Endothelial cell of hepatic sinusoid (primary cell): Measurements from ENCODE around the gene SLIT3.
"Not testable (repeated sequence)": the region's sequence is repeated elsewhere in the genome, so short reads cannot be mapped to it uniquely, and the experiment has no call there.

ENCODE experiments used
- in situ Hi-C: cut with HindIII; loops from 2 replicates; pipeline ENCODE4 v1.10.0; 2017; ENCODE audit warnings: low sequenced_read_pairs

The SLIT3 gene

DNA sequence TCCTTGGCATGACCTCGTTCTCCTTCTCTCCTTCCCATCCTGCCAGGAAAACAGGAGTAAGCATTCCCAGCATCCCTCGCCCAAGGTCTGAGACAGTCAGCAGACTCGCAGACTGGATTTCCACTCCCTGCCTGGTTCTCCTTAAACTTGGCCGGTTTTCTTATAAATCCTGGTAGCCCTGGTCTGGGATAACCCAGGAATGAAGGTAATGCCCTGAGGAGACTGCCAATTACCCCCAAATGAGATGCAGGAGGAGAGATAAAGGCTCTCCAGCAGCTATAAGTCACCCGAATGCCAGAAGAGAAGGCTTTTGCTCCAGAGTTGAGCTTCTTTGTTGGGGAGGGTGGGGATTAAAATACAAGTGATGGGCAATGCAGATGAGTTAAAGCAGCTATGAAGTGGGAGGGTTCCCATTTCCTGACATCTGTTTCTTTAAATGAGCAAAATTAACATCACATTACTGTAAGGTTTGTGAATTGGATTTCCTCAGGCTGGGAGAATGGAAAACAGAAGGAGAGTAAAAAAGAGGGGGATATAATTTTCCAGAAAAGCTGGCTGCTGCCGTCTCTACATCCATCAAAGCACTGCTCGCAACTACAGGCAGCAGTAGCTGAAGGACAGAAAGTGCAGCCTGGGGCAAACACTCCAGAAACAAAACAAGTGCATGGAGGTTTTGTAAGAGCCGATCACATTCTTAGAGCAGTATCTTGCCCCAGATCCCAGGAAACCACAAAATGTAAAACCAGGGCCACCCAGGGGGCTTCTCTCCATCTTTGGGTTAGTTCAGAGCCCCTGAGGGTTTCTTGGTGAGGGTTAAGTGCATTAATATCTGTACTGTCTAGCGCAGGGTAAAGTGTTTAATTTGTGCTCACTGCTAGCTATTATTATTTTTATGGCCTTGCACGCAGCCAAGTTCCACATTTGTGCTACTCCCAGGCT, 544.2 kb downstream of the SLIT3 start:
- in situ Hi-C loops, result no loop called here

DNA sequence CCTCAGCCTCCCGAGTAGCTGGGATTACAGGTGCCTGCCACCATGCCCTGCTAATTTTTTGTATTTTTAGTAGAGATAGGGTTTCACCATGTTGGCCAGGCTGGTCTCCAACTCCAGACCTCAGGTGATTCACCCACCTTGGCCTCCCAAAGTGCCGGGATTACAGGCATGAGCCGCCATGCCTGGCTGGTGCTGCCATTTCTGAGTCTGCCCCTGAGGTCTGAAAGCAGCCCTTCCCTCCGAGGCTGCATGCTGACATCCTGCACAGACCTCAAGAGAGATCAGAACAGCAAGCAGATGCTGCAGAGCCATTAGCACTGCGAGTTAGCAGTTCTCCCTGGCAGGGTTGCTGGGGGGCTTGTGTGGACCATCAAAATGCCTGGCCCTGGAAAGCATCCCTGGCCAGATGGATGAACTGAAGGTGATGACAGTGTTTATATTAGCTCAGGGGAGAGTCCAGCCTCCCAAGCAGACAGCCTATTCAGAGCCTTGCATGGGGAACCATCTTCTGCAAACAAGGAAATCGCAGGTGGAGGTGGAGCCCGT, 545.3 kb downstream of the SLIT3 start:
- in situ Hi-C loops, result no loop called here

DNA sequence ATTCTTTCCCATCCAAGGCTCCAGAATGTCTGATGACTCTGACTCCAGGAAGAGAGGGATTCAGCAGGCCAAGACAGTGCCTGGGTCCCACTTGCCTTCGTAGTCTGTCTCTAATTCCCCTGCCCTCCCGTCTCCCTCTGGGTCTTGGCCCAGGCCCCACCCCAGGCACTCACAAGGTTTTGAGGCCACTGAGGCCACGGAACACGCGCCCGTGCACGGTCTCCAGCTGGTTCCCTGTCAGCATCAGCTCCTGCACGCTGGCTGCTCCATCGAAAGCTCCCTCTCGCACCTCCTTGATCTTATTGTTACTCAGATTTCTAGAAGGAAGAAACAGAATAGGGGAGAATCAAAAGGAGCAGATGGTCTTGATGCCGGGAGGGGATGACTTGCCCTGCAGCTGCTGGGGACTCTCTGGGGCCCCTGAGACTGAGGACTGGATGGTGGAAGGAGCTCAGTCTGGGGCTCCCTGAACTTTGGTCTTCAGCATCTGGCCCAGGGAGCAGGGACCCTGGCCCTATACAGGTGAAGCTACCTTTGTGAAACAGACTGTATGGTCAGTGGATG, 547.2 kb downstream of the SLIT3 start:
- in situ Hi-C loops, result no loop called here

DNA sequence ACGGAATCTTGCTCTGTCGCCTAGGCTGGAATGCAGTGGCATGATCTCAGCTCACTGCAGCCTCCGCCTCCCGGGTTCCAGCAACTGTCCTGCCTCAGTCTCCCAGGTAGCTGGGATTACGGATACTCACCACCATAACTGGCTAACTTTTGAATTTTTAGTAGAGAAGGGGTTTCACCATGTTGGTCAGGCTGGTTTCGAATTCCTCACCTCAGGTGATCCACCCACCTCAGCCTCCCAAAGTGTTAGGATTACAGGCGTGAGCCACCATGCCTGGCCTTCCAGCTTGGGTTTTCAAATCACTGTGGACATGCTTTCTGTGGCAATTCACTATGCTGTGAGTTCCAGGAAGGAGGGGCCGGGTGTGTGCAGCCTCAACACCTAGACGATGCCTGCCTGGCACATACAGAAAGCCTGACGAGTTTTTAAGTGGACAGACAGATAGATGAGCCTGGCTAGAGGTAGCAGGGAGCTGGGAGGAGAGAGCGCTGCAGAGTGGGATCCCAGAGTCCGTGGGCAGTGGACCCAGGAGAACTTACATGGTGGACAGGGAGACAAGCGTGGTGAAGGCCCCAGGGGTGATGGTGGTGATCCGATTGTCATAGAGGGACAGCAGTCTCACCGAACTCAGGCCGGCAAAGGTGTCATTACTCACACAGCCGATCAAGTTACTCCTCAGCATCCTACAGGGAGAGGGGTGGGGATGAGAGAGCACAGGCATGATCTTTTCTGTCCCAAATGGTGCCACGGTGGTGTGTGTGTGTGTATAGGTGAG, 548.3 kb downstream of the SLIT3 start:
- in situ Hi-C loops, result no loop called here

DNA sequence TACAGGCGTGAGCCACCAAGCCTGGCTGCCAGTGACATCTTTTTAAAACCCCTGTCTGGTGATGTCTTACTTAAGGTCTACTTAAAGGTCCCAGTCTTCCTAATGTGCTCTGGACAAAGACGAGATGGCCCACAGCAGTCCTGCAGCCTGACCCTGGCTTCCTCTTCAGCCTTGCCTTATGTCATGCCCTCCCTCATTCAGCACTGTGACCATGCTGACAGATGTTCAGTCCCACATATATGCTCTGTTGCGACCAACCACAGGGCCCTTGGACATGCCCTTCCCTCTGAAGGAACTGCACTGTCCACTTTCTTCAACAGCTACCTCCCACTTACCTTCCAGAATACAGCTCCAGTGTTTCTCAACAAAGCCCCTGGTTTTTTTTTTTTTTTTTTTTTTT, 548.9 kb downstream of the SLIT3 start:
- in situ Hi-C loops, result no loop called here

DNA sequence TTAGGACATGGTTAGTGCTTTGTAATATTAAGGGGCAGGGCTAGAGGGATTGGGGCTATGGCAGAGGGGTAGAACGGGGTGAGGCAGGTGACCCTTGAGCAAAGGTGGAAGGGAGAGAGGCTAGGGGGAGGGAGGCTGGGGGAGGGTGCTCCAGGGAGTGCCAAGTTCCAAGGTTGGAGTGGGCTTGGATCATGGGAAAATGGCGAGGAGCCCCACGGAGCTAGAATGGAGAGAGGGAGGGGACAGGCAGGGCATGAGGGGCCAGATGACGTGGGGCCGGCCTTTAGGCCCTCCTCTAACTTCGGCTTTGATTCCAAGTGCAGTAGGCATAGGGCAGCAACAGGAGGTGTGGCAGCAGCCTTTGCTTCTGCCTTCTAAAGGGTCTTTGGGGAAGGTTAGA, 550.0 kb downstream of the SLIT3 start:
- in situ Hi-C loops, result no loop called here

DNA sequence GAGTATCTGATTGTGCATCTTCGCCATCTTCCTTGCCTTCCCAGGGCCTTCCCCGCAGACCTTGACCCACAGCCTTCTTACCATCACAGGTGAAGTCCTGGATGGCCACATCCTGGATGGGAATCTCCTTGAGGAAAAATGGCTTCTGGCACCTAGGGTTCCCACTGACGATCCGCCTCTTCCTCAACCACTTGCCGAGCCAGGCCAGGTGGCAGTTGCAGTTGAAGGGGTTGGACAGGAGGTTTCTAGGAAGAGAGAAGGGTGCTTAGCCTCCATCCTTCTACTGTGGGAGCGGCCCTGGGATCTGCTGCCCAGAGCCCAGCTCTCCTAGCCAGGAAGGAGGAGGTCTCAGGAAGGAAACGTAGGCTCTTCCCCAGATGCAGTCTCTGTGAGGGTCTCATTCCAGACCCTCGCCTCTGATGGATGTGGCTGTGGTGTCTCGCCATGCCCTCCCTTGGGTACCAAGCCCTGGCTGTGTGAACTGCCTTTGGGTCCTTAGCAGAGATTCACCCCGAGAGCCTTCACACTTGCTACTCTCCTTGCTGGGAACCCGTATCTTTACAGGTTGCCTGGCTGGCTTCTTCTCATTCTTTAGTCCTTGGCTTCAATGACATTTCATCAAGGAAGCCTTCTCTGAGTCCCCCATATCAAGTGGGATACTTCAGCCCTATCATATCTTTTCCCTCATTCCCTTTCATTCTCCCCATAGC, 551.4 kb downstream of the SLIT3 start:
- in situ Hi-C loops, result no loop called here

DNA sequence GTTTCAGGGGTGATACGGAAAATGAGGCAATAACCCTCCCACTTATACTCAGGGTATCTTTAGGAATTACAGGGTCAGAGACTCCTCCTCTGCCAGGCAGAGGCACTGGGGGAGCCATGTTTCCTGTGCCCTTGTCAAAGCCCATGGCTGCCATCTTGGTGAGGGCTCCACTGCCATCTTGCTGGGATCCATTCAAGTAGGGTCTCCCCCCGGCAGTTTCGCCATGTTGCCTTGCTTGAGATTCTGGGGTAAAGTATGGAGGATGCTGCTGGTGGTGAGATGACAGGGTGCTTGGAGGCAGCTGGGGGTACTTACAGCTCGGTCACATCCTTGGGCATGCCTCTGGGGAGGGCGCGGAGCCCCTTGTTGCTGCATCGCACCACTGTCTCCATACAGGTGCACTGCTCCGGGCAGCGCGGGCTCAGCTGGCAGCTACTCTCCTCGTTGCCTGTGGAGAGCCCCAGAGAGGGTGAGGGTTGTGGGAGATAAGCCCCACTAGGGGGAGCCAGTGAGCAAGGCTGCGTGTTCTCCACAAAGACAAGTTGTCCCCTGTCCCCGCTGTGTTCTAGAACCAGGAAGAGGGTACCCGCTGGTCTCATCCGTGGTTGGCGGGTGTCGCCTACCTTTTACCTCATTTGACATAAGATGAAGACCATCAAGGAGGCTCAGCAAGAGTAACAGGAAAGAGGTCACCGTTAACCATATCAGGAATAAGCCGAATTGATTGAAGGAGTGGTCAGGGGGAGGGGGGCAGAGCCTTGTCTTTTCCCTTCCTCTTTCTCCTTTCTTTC, 552.8 kb downstream of the SLIT3 start:
- in situ Hi-C loops, result no loop called here

DNA sequence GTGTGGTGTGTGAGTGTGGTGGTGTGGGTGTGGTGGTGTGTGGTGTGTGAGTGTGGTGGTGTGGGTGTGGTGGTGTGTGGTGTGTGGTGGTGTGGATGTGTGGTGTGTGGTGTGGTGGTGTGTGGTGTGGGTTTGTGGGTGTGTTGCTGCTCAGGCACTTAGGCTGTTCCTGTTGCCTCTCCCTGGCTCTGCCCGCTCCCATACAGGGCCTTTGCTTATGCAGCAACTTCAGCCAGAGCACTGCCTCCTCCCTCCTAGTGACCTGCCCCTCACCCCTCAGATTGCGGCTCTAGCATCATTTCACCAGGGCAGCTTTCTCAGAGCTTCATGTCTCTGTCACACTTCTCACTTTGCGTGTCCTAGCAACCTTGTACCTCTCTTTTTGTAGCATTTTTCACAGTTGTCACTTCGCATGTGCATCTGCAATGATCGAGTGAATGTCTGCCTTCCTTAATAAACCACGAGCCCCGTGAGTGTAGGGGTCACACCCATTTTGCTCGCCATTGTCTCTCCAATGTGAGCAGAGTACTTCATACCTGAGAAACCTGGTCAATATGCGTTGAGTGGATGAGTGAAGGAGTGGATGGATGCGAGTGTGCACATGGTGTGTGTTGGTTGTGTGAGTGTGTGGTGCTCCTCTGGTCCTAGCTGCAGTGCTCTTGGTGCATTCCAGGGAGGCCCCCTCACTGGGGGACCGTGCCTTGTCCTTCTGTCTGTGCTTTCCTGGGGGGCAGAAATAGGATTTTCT, 553.9 kb downstream of the SLIT3 start:
- in situ Hi-C loops, result no loop called here

DNA sequence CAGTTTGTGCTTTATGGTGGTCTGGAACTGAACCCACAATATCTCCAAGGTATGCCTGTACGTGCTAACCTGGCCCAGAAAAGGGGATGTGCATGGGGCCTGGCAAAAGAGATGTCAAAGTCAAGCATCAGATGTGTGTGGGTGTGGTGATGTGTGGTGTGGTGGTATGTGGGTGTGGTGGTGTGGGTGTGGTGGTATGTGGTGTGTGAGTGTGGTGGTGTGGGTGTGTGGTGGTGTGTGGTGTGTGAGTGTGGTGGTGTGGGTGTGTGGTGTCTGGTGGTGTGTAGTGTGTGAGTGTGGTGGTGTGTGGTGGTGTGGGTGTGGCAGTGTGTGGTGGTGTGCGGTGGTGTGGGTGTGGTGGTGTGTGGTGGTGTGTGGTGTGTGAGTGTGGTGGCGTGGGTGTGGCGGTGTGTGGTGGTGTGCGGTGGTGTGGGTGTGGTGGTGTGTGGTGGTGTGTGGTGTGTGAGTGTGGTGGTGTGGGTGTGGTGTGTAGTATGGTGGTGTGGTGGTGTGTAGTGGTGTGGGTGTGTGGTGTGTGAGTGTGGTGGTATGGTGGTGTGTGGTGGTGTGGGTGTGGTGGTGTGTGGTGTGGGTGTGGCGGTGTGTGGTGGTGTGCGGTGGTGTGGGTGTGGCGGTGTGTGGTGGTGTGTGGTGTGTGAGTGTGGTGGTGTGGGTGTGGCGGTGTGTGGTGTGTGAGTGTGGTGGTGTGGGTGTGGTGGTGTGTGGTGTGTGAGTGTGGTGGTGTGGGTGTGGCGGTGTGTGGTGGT, 554.6 kb downstream of the SLIT3 start:
- in situ Hi-C loops, result not testable (repeated sequence)

DNA sequence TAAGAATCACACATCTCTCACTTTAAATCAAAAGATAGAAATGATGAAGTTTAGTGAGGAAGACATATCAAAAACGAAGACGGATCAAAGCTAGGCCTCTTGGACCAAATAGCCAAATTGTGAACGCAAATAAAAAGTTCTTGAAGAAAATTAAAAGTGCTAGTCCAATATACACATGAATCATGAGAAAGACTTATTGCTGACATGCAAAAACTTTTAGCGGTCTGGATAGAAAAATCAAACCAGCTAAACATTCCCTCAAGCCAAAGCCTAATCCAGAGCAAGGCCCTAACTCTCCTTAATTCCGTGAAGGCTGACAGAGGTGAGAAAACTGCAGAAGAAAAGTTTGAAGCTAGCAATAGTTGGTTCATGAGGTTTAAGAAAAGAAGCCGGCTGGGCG, 557.3 kb downstream of the SLIT3 start:
- in situ Hi-C loops, result no loop called here

DNA sequence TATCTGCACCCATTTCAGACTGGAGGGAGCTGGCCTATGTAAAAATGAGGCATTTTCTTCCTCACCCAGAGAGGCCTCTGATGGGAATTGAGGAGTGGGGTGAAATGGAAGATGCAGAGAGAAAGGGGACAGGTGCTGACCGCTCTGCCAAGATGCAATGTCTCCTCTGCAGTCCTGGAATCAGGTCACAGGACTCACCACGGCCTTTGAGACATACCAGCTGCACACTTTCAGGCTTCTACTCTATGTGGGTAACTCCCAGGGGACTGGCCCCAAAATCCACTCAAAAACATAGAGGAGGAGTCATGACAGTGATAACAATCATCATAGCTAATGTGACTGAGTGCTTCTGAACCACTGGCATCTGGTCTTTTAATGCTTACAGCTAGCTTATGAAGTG, 558.6 kb downstream of the SLIT3 start:
- in situ Hi-C loops, result not testable (repeated sequence)

DNA sequence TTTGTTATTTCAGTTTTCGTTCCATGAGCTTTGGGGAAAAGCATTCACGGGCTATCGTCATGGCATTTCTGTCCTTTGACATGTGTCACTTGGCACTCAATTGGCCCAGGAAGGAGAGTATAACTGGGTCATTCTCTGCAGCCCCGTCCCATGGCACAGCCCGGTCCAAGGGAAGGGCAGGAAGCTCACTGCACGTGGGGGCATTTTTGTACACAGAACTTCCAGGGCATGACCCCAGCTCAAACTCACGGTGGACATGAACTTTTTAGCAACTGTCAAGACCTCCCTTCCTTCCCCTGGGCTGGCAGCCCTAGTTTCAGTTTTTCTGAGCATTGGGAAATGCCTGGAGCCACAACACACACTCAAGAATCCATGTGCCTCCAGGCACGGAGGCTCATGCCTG, 560.1 kb downstream of the SLIT3 start:
- in situ Hi-C loops, result no loop called here

DNA sequence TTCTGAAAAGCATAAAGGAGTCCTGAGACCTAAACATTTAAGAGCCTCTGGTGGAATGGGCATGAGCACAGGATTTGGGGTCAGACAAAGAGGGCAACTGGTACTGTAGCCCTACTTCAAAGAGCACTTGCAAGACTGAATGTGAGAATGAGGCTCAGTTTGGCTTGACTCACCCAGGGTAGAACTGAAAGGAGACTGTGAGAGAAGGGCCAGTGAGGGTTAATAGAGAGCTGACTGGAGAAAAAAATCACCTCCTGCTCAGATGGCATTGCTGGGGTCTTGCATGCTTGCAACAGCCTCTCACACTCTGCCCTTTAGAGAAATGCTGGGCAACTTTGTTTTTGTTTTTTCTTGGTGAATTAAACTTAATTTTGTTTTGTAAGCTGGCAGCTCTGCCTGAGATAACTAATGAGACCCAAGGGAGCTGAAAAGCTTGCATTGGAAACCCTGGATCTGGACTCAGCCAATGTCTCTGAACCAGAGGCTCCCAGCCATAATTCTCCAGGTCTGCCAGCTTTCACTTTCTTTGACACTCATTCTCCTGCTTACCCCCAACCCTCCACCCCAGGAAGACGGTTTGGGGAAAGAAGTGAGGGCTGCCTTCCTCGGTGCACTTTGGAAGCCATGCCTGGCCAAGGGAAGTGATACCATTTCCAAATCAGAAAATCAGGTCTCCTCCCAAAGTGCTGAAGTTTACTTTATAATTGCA, 560.7 kb downstream of the SLIT3 start:
- in situ Hi-C loops, result no loop called here

DNA sequence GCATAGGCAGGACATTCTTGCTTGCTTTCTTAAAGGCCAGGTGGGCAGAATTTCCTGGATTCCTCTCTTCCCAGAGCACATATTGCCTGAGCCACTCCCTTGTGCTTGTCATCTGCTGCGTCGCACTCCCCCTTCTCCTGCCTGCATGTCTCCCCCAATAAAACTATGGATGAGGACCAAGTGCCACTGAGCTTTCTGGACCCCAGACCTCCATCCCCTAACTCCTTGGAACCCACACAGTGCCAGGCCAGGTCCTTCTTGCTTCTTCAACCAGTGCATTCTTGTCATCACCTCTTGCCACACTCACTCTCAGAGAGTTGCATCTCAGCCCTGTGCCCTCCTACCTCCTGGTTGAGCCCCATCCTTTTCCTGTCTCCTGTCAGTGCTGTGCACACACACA, 563.9 kb downstream of the SLIT3 start:
- in situ Hi-C loops, result no loop called here

DNA sequence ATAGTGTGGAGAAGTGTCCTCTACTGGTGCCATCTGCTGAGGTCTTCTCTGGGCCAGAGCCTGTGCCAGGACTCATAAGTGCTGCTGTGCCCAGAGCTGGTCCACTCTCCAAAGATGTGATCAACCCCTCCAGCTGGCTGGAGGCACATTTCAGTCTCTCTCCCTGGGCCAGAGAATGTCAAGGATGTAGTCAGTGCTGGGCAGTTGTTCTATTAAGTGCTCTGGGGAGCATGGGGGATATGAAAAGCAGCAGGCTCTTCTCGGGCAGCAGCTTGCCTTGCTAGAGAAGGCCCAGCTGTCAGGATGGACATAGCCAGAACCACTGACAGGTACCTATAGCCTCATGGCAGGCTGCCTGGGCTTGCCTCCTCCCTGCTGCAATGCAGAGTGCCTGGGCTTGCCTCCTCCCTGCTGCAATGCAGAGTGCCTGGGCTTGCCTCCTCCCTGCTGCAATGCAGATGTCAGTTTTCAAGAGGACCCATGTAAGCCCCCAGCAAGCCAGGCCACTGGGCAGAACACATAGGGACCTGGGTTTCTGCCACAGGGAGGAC, 564.6 kb downstream of the SLIT3 start:
- in situ Hi-C loops, result no loop called here

DNA sequence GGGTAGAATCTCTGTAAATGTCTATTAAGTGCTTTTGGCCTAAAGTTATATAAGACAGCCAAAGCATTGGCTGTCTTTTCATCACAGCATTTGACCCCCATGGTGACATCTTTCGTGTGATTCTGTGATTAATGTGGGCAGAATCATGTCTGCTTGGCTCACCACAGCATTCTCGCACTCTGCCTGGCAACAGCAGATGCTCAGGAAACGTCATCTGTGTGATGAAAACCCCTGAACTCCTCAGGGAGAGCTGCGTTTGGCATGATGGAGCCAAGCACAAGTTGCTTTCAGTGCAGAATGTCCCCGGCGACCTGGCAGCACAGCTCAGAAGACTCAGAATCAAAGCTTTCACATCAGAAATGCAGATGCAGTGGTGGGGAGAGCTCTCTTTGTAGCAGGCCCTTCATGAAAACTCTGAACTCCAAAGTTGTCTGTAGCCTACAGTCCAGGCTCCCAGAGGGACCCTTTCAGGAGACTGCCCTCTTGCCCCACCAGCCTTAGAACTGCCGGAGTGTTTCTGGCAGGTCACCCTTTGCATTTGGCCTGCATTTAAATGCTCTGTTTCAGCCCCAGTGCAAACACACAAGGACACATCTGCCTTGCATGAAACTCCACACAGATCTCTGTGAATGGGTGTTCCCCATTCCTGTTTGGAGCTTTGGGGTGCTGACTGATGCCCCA, 566.2 kb downstream of the SLIT3 start:
- in situ Hi-C loops, result no loop called here
